Islet of Langerhans (tissue), 1 donor: Measurements from ENCODE around the gene BMP2.

Source experiments
- FAIRE-seq: peaks from one replicate; lab custom pipeline; 2011; peaks lifted over from hg19 to GRCh38; lab: Jason Lieb, UNC

Gene BMP2

GRCh38 chr20:6767536-6768227 lies at the start of gene BMP2:
BMP2 (plus strand) TSS chr20:6767686; CDS start chr20:6770127, 2,441 bp downstream.
- no peak for FAIRE-seq

- FAIRE-seq: peak; percentile 75
These were observed 48.7 kb upstream of the BMP2 start for GRCh38 chr20:6718662-6719368.

- no peak for FAIRE-seq
These were observed 48.1 kb upstream of the BMP2 start for GRCh38 chr20:6719369-6719721.

- FAIRE-seq: no peak
These were observed 40.7 kb upstream of the BMP2 start for GRCh38 chr20:6726761-6727160.

GRCh38 chr20:6730672-6731328 lies 36.7 kb upstream of the BMP2 start:
- no peak for FAIRE-seq

GRCh38 chr20:6732001-6732447 lies 35.5 kb upstream of the BMP2 start:
- no peak for FAIRE-seq

GRCh38 chr20:6732851-6733250 lies 34.6 kb upstream of the BMP2 start:
- FAIRE-seq: no peak

GRCh38 chr20:6733965-6734364 lies 33.5 kb upstream of the BMP2 start:
- FAIRE-seq: no peak

- FAIRE-seq: no peak
These were observed 31.3 kb upstream of the BMP2 start for GRCh38 chr20:6735942-6736845.

- FAIRE-seq: no peak
These were observed 28.1 kb upstream of the BMP2 start for GRCh38 chr20:6739406-6739805.

GRCh38 chr20:6740096-6740495 lies 27.4 kb upstream of the BMP2 start:
- FAIRE-seq: no peak

- FAIRE-seq: no peak
These were observed 23.3 kb upstream of the BMP2 start for GRCh38 chr20:6744180-6744579.

GRCh38 chr20:6744805-6745204 lies 22.7 kb upstream of the BMP2 start:
- no peak for FAIRE-seq

GRCh38 chr20:6746901-6747609 lies 20.4 kb upstream of the BMP2 start:
- no peak for FAIRE-seq

- no peak for FAIRE-seq
These were observed 17.0 kb upstream of the BMP2 start for GRCh38 chr20:6750438-6750837.

- FAIRE-seq: no peak
These were observed 10.5 kb upstream of the BMP2 start for GRCh38 chr20:6756693-6757595.

- FAIRE-seq: no peak
These were observed 2.9 kb upstream of the BMP2 start for GRCh38 chr20:6764619-6765018.

GRCh38 chr20:6765469-6766058 lies 1.9 kb upstream of the BMP2 start:
- peak; percentile 83 for FAIRE-seq

- FAIRE-seq: no peak
These were observed 1.1 kb upstream of the BMP2 start for GRCh38 chr20:6766433-6766832.

- FAIRE-seq: no peak
These were observed 355 bp upstream of the BMP2 start for GRCh38 chr20:6767126-6767535.
